GM12878 (cell line): ENCODE results near the gene EMILIN3. TPM values are rescaled to one million over a fixed set of nuclear protein-coding genes. Genes with fewer than 3 reads are reported as not detected.

Experiments
- BMI1 ChIP-seq: fragments of 450-650 bp; IDR thresholded peaks from 2 replicates; pipeline ENCODE4 v1.6.1; 2016; ENCODE audit warnings: mild to moderate bottlenecking, moderate library complexity, borderline replicate concordance
- CBX3 ChIP-seq: fragments of 200-600 bp; sonication (generic); IDR thresholded peaks from 2 replicates; pipeline ENCODE4 v1.6.1; 2016; ENCODE audit warnings: low read depth, borderline replicate concordance
- MTA2 ChIP-seq: fragments of 450-650 bp; IDR thresholded peaks from 2 replicates; pipeline ENCODE4 v1.6.1; 2016; ENCODE audit warnings: low read depth, mild to moderate bottlenecking, moderate library complexity
- NFIC ChIP-seq: IDR thresholded peaks from 2 replicates; pipeline ENCODE4 v1.6.1; 2012; ENCODE audit warnings: low read depth, mild to moderate bottlenecking, inconsistent platforms, low read length, moderate library complexity
- STAT1 ChIP-seq: fragments of 450-650 bp; conservative IDR thresholded peaks from 2 replicates; pipeline ENCODE4 v1.6.1; 2014; ENCODE audit warnings: antibody characterized with exemption, mild to moderate bottlenecking
- polyA plus RNA-seq, 11 experiments: library from polyadenylated mRNA; depleted of rRNA in 4 of 11; unstranded in 6 of 11; stranded (reverse) in 5 of 11; fragments of >200 nt; fragmentation: Nextera tagmentation in 4 of 11; fragmentation: Illumina TruSeq in 1 of 11; extraction: Ambion mirVana in 4 of 11; extraction: Trizol in 1 of 11; gene quantifications; 1 replicate in 1 of 11; 2 replicates in 10 of 11; pipeline versions ENCODE4 v1.2.1 to v1.2.3, GENCODE V29; 2011 to 2016; ENCODE audit warnings: inconsistent platforms in 2 of 11, missing spikeins in 2 of 11, low read depth in 1 of 11
- total RNA-seq, 4 experiments: library from RNA; depleted of rRNA in 3 of 4; stranded (reverse); fragments of >200 nt in 3 of 4; fragmentation: Illumina TruSeq in 1 of 4; extraction: Trizol in 1 of 4; gene quantifications; 2 replicates each; pipeline versions ENCODE4 v1.2.1 to v1.2.3, GENCODE V29; 2013 to 2021
- TF ChIP-seq, protein P1 (sequence below): fragments of 450-650 bp; IDR thresholded peaks from 2 replicates; pipeline ENCODE4 v1.6.1; 2017; ENCODE audit warnings: mild to moderate bottlenecking
- TF ChIP-seq, protein P2 (sequence below): fragments of 450-650 bp; formaldehyde crosslinking; IDR thresholded peaks from 2 replicates; pipeline ENCODE4 v1.4.0; 2020; ENCODE audit warnings: mild to moderate bottlenecking, moderate library complexity

Gene EMILIN3
- total and polyA plus RNA-seq, 10 of the 15 experiments (the other 5 are each of a cell fraction or from before 2014, with no cell fraction given) = not detected

DNA sequence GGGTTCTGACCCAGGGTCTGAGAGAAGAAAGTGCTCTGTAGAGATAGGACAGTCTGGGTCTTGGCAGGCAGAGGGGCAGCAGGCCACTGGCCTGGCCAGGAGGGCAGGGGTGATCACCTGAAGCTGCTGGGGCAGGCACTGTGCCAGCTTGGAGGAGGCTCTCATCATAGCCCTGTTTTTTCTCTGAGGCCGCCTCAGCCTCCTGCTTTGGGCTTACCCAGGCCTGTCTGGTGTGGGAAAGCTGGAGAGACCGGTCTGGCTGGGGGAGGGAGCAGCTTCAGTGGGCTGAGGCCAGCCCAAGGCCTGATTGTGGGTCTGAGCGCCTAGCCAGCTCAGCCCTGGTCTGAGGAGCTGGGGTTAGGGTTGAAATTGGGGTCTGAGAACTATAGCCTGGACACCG, 22.1 kb downstream of the EMILIN3 start (continued):
- TF ChIP-seq NFIC (no peak), CBX3 (no peak), MTA2 (no peak), STAT1 (no peak), BMI1 (no peak)
- TF ChIP-seq, protein P1, sequence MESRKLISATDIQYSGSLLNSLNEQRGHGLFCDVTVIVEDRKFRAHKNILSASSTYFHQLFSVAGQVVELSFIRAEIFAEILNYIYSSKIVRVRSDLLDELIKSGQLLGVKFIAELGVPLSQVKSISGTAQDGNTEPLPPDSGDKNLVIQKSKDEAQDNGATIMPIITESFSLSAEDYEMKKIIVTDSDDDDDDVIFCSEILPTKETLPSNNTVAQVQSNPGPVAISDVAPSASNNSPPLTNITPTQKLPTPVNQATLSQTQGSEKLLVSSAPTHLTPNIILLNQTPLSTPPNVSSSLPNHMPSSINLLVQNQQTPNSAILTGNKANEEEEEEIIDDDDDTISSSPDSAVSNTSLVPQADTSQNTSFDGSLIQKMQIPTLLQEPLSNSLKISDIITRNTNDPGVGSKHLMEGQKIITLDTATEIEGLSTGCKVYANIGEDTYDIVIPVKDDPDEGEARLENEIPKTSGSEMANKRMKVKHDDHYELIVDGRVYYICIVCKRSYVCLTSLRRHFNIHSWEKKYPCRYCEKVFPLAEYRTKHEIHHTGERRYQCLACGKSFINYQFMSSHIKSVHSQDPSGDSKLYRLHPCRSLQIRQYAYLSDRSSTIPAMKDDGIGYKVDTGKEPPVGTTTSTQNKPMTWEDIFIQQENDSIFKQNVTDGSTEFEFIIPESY = no peak
- TF ChIP-seq, protein P2, sequence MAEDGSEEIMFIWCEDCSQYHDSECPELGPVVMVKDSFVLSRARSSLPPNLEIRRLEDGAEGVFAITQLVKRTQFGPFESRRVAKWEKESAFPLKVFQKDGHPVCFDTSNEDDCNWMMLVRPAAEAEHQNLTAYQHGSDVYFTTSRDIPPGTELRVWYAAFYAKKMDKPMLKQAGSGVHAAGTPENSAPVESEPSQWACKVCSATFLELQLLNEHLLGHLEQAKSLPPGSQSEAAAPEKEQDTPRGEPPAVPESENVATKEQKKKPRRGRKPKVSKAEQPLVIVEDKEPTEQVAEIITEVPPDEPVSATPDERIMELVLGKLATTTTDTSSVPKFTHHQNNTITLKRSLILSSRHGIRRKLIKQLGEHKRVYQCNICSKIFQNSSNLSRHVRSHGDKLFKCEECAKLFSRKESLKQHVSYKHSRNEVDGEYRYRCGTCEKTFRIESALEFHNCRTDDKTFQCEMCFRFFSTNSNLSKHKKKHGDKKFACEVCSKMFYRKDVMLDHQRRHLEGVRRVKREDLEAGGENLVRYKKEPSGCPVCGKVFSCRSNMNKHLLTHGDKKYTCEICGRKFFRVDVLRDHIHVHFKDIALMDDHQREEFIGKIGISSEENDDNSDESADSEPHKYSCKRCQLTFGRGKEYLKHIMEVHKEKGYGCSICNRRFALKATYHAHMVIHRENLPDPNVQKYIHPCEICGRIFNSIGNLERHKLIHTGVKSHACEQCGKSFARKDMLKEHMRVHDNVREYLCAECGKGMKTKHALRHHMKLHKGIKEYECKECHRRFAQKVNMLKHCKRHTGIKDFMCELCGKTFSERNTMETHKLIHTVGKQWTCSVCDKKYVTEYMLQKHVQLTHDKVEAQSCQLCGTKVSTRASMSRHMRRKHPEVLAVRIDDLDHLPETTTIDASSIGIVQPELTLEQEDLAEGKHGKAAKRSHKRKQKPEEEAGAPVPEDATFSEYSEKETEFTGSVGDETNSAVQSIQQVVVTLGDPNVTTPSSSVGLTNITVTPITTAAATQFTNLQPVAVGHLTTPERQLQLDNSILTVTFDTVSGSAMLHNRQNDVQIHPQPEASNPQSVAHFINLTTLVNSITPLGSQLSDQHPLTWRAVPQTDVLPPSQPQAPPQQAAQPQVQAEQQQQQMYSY (CRISPR knock-in tag) = no peak
- TF ChIP-seq, all 136 proteins: peak for 0
